Activated T-helper 9 cell treated with anti-CD3 and anti-CD28 coated beads, Interleukin-2, amount 50 U/mL, for 16 hours (primary cell): ENCODE data around the gene ACVR1B.

ENCODE experiments used
- DNase-seq: peaks from one replicate; pipeline ENCODE4 v3.0.0-alpha.2; 2020; ENCODE audit warnings: low read depth

The ACVR1B gene

DNA sequence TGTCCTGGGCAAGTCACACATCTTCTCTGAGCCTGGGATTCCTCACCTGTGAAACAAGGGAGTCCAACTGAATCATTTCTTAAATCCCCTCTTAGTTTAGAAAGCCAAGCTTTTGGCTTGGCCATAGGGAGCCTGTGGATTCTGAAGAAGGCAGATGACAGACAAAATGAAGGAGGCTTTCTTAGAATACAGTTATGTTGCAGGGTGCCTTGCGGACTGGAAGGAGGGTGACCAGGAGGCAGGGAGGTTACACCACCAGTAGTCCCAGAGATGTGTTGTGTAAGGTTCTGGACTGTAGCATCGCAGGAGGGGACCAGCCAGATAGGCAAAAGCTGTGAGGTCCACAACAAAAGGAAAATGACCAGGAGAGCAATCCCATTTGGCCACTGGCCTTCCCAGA lies 8.2 kb upstream of the ACVR1B start:
- DNase-seq, result no peak

DNA sequence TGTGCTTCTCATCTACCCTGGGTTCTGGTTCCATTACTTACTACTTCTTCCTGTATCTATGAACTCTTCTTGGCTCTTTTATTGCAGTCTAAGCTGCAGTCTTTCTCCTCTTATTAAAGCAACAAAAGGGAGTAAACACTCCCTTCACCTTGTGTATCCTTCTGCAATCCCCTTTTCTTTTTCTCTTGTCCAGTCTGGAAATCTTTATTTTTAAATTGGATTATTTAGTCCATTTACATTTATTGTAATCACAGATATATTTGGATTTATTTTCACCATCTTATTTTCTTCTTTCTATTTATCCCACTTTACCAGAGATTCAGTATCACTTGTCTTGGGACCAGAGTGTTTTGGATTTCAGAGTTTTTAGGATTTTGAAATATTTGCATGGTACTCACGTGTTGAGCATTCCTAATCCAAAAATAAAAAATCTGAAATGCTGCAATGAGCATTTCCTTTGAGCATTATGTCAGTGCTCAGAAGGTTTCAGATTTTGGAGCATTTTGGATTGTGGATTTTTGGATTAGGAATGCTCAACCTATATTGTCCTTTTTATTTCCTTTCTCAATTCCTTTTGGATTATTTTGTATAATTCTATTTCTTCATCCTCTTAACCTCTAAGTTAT lies 6.8 kb upstream of the ACVR1B start:
- DNase-seq, result no peak

DNA sequence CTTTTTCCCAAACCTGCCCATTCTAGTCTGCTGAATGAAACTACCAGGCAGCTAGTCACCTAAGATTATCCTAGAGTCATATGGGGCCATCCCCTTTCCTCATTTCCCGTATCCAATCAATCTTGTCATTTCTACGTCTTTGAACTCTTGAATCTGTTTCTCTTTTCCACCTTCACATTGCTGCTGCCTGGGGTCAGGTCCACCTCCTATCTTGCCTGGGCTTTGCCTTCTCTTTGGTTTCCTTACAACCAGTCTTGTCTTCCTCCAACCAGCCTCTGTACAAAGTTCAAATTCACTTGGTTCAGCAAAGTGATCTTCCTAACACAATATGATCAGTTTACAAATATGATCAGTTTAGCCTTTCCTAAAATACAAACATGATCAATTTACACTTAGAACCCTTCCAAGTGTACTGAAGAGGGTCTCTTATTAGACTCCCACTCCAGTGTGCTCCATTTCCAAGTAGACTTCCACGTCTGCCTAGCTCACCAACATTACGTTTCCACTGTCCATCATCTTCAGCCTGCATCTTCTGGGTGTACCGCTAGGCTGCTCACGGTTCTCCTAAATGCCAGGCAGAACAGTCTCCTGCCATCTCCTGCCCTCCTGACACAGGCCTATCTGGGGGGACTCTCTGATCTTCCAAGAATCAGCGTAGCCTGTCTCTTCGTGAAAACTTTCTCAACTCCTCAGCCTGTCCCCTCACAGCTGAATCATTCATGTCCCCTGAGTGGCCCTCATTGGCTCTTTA lies 4.1 kb upstream of the ACVR1B start:
- no peak for DNase-seq

DNA sequence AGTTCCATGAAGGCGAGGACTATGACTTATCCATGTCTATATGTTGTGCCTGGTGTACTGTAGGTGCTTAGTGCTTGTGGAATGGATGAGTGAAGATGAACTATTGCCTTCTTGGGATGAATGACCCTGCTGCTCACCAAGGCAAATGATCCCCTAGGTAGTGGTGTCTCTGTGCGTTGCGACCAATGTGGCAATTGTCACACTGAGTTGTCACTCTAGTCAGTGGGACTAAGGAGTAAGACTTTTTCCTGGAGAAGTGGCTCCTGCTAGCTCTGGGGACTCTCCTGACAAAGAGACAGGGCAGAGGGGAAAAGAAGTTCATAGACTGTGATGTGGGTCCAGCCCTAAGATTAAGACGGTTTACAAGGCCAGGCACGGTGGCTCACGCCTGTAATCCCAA lies 3.4 kb upstream of the ACVR1B start:
- no peak for DNase-seq

DNA sequence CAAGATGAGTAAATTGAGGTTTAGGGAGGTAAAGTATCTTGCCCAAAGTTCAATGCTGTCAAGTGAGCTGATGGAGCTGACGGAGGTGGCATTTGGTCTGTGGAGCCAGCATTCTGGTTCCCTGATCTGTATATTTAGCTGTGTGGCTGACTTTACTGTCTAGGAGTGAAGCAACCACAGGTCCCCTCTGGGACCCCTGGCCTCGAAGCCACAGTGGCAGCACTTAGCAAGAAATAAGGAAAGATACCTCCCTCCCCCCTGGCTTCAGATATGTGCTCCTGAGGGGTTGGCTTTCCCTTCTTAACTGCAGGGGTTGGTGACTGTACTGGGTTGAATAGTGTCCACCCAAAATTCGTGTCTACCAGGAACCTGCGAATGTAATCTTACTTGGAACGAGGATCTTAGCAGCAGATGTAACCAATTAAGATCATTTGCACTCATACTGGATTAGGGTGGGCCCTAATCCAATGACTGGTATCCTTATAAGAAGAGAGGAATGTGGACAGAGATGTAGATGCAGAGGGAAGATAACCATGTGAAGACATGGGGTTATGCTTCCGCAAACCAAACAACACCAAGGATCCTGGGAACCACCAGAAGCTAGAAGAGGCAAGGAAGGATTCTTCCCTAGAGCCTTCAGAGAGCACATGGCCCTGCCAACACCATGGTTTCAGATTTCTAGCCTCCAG lies 2.0 kb upstream of the ACVR1B start:
- DNase-seq, result no peak

DNA sequence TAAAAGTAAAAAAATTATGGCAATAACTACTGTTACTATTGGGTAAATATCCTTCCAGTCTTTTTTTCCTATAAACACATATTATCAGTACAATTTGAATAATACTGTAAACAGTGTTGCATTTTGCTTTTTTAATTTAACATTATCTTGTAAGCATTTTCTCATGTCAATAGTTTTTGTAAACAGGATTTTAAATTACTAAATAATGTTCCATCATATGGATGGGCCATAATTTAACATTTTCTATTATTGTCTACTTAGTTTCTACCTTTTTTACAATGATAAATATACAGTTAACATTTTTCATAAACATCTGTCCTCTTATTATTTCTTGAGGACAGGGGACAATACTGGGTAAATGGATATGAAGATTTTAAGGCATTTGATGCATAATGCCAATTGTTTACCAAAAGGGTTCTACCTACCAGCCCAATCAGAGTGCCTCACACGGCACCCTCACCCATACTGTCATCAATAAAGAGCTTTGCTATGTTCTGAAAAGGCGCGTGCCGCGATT lies 759 bp upstream of the ACVR1B start:
- DNase-seq, result no peak

DNA sequence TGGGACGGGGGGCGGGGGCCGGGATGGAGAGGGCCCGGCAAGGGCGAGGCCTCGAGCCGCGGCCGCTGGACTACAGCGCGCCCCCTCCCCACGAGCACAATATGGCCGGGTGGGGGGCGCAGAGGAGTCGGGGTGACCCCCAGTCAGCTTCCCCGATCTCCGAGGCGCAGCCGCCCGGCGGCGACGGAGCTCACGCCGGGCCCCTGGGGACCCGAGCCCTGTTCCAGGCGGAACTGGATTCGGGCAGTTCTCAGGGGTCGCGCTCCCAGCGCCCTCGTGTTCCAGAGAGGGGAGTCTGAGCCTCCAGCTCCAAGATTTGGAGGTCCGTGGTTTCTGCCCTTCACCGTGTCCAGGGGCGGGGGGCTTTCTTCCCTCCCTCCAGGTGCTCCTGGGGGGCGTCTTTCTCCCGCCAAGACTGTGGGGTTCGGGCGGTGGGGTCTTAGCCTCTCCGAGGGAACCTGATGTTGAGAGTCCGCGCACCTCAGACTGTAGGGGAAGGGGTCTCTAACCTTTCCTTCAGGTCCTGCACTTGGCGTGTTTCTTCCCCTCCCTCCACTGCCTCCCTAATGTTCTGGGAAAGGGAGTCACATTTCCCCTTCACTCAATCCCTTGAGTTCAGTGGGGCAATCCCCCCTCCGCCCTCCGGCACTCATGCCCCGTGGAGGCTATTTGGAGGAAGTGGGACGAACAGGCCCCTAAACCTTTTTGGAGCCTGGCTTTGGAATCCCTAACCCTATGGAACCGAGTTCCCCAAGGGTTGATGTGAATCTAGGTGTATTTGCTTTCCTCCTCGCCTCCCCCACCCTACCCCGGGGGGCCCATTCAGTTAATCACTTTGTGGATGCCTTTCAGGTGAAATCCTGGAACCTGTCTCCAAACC lies 584 bp downstream of the ACVR1B start:
- no peak for DNase-seq

DNA sequence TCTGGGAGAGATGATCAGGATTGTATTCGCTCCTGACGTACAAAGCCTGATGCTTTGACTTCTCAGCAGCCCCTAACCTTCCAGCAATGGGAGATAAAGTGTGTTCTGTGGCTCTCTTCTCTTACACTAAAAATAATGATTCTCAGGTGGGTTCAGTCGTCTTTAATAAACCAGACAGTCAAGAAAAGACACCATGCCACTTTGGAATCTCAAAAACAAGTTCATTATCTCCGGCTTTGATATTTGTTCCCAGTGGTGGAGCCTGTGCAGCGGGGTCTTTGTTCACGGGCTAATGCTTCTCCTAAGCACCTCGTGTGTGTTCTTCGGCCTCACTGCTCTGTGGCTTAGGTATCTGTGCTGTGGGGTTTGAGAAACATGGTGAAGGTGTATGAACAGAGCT lies 1.6 kb downstream of the ACVR1B start:
- DNase-seq, result no peak

DNA sequence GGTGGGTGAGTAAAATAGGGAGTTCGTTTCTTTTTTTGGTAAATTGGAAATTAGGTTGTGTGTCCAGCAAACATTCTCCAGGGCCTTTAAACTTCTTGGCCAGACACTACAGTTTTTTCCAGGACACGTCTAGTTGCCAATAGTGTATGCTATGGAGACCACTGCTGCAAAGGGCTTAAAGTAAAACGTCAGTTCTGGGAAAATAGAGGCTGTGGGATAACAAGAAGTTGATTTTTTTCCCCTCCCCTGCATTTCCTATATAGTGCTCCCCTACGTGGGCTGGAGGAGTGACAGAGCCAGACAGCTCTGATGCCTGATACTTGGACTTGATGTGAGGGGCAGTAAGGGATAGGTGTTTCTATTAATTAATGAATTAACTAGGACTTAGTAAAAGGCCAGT lies 2.4 kb downstream of the ACVR1B start:
- DNase-seq, result no peak

DNA sequence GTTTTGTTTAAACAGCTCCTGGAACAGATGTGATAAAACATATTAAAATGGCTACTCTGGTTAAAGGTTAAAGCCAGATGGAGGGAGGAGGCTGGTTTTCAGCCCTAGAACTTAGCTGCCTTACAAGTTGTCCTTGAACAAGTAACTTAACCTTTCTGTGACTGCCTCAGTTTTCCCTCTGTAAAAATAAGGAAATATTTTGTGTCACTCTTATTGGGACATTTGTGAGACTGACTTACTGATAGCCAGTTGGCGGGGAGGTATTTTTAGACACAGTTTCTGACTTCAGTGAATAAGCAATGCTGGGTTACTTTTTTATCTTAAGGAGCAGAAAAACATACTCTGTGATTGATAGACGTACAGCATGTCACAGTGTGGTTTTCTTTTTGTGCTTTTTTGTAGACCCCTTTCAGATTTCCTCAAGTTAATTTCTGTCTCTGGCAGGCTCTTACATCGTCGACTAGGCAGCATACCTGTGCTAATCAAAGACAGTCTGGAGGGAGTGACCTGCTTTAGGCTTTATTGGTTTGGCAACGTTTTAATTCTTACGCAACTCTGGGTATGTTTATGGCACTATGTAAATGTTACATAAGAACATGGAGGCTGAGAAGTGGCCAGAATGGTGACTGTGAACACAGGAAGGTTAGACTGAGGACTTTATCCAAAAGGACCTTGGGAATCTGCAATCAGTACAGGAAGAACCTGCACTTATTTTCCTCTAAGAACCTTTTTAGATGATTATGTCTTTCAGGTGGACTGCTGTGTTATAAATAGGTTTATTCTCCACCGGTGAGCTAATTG lies 3.3 kb downstream of the ACVR1B start:
- DNase-seq, result no peak

DNA sequence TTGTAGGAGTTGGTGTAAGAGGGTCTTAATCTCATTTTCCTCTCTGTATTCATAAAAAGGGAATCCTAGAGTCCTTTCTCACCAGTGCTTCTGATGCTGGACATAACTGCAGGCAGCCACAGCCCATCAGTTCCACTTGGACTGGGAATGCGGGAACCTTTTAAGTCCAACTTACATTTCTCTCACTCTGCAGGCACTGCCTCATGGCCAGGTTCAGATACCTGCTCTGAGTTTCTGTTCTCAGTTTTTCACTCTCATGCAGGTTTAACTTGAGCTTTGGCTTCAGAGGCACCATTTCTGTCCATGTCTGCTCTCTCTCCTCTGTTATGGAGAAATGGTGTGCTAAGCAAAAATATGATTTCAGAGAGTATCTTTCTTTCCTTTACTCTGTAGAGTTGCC lies 4.2 kb downstream of the ACVR1B start:
- DNase-seq, result no peak

DNA sequence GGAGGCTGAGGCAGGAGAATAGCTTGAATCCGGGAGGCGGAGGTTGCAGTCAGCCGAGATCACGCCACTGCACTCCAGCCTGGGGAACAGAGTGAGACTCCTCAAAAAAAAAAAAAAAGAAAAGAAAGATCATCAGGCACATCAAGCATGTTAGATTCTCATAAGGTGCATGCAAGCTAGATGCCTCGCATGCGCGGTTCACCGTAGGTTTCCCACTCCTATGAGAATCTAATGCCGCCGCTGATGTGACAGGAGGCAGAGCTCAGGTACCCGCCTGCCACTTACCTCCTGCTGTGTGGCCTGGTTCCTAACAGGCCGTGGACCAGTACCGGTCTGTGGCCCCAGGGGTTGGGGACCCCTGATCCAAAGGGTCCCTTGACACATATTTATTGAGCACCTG lies 7.0 kb downstream of the ACVR1B start:
- DNase-seq, result no peak

DNA sequence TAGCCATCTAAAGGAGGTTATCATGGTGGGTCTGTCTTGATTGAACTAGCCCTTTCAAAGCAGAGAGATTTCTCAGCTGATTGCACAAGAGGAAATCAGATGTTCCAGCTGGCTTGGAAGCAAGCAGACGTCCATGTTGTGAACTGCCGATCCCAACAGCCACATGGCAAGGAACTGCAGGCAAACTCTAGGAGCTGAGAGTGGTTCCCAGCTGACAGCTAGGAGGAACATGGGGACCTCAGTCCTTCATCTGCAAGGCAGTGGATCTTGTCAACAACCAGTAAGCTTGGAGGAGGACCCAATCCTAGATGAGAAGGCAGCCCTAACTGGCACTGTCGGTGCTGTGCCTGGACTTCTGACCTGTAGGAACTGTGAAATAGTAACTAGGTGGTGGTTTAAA lies 7.7 kb downstream of the ACVR1B start:
- no peak for DNase-seq

DNA sequence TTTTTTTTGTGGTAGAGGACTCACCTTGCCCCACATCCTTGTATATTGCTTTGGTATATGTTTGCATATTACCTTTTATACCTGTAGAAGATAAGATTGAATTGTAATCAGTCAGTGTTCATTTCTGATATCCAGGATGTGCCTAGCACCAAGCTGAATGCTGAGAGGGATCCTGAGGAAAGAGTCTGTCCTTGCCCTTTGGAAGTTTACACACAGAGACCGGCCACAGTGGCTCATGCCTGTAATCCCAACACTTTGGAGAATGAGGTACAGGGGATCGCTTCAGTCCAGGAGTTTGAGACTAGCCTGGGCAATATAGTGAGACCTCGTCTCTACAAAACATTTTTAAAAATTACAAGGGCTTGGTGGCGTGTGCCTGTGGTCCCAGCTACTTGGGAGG lies 8.4 kb downstream of the ACVR1B start:
- DNase-seq, result no peak

DNA sequence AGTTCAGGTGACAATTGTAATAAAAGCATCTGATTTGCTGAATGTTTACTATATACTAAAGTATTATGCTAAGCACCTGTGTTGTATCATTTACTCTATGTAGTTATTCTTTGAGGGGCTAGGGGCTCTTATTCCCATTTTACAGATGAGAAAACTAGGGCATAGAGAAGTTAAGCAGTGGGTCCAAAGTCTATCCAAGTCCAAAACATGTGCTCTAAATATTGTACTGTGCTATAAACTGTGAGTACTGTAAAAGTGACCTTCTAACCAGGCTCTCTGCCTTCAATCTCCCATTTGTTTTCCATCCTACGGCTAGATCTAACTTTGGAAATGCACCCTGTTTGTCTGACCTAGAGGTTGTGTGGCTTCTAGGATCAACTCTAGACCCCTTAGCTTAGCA lies 9.0 kb downstream of the ACVR1B start:
- DNase-seq, result no peak

DNA sequence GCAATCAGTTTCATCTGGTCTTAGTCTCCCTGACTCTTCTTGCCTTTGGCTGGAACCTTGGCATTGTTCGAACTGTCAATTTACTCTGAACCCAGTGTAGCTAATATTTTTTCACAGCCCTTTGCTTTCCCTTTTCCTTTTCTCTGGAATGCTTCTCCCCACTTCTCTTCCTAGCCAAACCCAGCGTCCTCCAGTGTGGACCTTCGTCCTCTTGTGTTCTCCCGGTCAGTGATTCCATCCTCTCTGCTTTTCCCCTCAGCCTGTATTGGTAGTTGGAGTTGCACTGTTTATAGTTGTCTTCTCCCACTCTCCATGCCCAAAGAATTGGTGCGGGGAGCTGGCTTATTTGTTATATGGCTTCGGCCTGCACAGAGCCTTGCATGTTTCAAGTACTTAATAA lies 9.4 kb downstream of the ACVR1B start:
- DNase-seq, result no peak

DNA sequence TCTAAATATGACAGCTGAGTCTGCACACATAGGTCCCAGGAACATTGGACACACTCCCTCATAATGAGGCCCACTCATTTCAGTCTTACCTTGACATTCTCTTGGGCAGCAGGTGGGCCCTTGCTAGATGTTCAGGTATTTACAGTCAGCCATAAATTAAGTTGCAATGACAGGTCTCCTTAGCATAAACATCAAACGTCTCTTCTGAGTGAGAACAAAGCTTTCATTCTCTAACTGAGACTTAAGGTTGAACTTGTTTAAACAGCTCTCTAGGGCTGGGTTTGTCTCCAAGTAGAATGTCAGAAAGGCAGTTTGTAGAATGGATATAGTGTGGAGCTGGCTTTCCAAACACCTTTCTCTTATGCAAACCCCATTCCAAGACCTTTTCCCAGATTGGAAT lies 10.3 kb downstream of the ACVR1B start:
- DNase-seq, result no peak

DNA sequence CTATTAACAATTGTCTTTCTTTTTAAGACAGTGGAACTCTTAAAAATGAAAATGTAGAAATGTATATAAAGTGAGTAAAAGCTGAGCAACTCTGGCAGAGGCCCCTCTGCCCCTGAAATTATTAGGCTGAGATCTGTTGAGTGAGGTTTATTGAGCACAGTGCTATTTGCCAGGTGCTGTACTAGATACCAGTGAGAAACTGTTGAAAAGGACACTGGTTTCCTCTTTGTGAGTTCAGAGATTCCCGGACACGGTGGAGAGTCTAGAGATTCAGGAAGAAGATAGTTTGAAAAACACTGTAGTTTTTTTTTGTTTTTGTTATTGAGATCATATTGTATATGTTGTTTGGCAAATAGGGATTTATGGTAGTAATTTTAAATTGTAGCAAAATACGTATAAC lies 11.2 kb downstream of the ACVR1B start:
- no peak for DNase-seq

DNA sequence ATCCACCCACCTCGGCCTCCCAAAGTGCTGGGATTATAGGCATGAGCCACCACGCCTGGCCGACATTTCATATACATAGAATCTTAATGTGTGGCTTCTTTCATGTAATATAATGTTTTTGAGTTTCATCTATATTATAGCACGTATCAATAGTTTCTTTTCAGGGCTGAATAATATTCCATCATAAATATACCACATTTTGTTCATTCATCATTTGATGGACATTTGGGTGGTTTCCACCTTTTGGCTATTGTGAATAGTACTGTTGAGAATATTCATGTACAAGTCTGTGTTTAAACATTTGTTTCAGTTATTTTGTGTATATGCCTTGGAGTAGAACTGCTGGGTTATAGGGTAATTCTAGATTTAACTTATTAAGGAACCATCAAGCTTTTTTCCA lies 12.0 kb downstream of the ACVR1B start:
- DNase-seq, result no peak

DNA sequence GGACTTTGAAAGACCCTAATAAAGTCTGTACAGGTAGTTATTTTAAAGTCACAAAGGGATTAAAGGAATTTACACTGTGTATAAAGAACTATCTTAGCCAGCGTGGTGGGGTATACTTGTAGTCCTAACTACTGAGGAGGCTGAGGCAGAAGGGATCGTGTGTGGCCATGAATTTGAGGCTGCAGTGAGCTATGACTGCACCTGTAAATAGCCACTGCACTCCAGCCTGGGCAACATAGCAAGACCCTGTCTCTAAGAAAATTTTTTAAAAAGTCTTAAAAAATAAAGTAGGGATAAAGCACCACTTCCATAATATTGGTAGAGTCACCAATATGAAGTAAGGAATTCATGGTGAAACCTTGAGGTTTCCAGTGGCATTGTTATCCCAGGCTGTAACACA lies 18.1 kb downstream of the ACVR1B start:
- no peak for DNase-seq

DNA sequence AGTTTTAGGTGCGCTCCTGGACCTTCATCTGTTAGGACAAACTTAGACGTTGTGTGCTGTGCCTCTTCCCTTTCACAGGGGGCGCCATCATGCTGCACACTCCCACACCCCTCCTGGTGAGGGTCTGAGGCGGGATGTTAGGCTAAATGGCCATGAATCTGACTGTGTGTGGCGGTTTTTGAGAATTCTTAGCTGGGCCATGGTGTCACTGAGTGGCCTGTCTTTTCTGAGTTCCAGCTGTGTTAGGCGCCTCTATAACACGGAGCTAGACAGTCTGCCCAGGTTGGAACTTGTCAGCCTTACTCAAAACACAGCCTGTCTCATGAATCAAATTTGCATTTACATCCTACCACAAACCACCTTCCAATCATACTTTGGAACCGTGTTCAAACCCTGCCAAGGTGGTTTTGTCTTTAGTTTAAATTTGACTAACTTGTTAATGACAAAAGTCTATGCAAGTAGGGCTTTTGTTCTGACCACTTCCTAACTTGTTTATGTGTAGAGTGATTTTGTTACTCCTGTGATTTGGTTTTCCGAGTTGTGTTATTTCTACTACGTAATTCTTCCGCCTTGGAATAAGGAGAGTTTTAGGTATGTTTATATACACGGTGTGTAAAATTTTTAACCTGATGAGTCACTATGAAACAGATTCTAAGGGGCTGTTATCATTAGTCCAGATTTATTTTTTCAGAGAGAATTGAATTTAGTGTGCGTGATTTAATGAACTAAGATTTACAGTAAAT lies 19.6 kb downstream of the ACVR1B start:
- DNase-seq, result peak; percentile 18
